ENCODE measurements around the gene ZRANB3.

Gene ZRANB3

GRCh38 chr2:135149251-135149650, 381.8 kb downstream of the ZRANB3 start:
- no peak overlapping the region for H3K4me3 ChIP-seq
- no peak for TF ChIP-seq CTCF (IDR thresholded peaks at IDR 0.05)
- H3K27ac ChIP-seq: no peak overlapping the region

GRCh38 chr2:135144343-135144742, 386.7 kb downstream of the ZRANB3 start:
- no peak for TF ChIP-seq CTCF (IDR thresholded peaks at IDR 0.05)
- Histone ChIP-seq H3K4me3 (no peak overlapping the region), H3K27ac (no peak overlapping the region)
- no peak for DNase-seq (ENCODE audit: low spot score)

More at GRCh38 chr2:135149251-135149650, 381.8 kb downstream of the ZRANB3 start:
- DNase-seq (ENCODE audit: low spot score): no peak

GRCh38 chr2:135142323-135142722, 388.7 kb downstream of the ZRANB3 start:
- no peak for TF ChIP-seq CTCF (IDR thresholded peaks at IDR 0.05)
- no peak overlapping the region for H3K4me3 ChIP-seq
- H3K27ac ChIP-seq: no peak overlapping the region
- DNase-seq (ENCODE audit: low spot score): no peak

GRCh38 chr2:135140606-135141005, 390.4 kb downstream of the ZRANB3 start:
- no peak overlapping the region for H3K4me3 ChIP-seq
- H3K27ac ChIP-seq: no peak overlapping the region
- no peak for TF ChIP-seq CTCF (IDR thresholded peaks at IDR 0.05)
- DNase-seq (ENCODE audit: low spot score): no peak

- no peak for DNase-seq (ENCODE audit: low spot score)
- H3K27ac ChIP-seq: no peak overlapping the region
- TF ChIP-seq CTCF (IDR thresholded peaks at IDR 0.05): no peak
- H3K4me3 ChIP-seq: no peak overlapping the region
Measured at GRCh38 chr2:135132314-135132713, 398.7 kb downstream of the ZRANB3 start.

GRCh38 chr2:135130751-135131150, 400.3 kb downstream of the ZRANB3 start:
- no peak for TF ChIP-seq CTCF (IDR thresholded peaks at IDR 0.05)
- H3K27ac ChIP-seq: no peak overlapping the region
- no peak for DNase-seq (ENCODE audit: low spot score)
- no peak overlapping the region for H3K4me3 ChIP-seq

GRCh38 chr2:135125940-135126339, 405.1 kb downstream of the ZRANB3 start:
- Histone ChIP-seq H3K4me3 (no peak overlapping the region), H3K27ac (no peak overlapping the region)
- no peak for DNase-seq (ENCODE audit: low spot score)
- TF ChIP-seq CTCF (IDR thresholded peaks at IDR 0.05): no peak

All from coronary artery (tissue), 2 donors.